Measurements from ENCODE around the gene RBM45. TPM values are rescaled to one million over a fixed set of nuclear protein-coding genes. Genes with fewer than 3 reads are reported as not detected.

RBM45 gene
- total RNA-seq, 1 donor from 2014 or later = 12.0 TPM

DNA sequence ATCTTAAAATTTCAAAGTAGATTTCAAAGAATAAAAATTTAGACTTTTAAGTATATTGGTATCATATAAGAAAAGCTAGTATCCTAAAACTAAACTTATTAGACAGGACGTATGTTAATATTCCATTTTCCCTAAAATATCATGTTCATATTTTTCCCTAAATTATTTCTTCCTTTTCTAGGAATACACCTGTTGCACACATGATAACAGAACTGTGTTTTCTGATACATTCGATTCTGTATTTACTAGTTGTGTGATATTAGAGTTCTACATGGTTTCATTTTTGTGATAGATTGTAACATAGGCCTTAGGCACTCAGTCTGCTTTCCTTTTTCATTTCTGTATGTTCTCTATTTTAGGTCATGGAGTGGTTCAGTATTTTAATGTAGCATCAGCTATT, 10.9 kb downstream of the RBM45 start:
- H3K9ac ChIP-seq (ENCODE audit: low read length) = no peak overlapping the region
- Mint-ChIP-seq H3K4me1 (ENCODE audit: low read depth, unreplicated experiment) (no peaks in the 10 kb centered on the region), H3K27me3 (ENCODE audit: low read depth, unreplicated experiment) (no peaks in the 10 kb centered on the region), H3K36me3 (ENCODE audit: low read depth, unreplicated experiment) (peaks cover 5% of the 10 kb centered on the region), H3K9me3 (ENCODE audit: unreplicated experiment) (no peaks in the 10 kb centered on the region), H3K27ac (ENCODE audit: unreplicated experiment) (no peak overlapping the region), H3K4me3 (ENCODE audit: unreplicated experiment) (no peak overlapping the region)
- no peak overlapping the region for H3K4me3 ChIP-seq (ENCODE audit: insufficient read depth, low read depth, low read length)
- no peaks in the 10 kb centered on the region for H4K20me1 ChIP-seq (ENCODE audit: insufficient read depth, low read length)
- no peaks in the 10 kb centered on the region for H3K9me3 ChIP-seq (ENCODE audit: insufficient read depth, low read depth, low read length)
- no peak overlapping the region for H2AFZ ChIP-seq (ENCODE audit: low read depth, low read length)
- no peak overlapping the region for H3K27ac ChIP-seq (ENCODE audit: low read depth, low read length)
- DNase-seq (ENCODE audit: low read depth) (no peak), FAIRE-seq (peak; percentile 47)
- no peak overlapping the region for H3K4me2 ChIP-seq (ENCODE audit: low read length)
- no peak for TF ChIP-seq EZH2 (IDR thresholded peaks at IDR 0.05; ENCODE audit: insufficient read depth, low read length)
- TF ChIP-seq, protein P1, sequence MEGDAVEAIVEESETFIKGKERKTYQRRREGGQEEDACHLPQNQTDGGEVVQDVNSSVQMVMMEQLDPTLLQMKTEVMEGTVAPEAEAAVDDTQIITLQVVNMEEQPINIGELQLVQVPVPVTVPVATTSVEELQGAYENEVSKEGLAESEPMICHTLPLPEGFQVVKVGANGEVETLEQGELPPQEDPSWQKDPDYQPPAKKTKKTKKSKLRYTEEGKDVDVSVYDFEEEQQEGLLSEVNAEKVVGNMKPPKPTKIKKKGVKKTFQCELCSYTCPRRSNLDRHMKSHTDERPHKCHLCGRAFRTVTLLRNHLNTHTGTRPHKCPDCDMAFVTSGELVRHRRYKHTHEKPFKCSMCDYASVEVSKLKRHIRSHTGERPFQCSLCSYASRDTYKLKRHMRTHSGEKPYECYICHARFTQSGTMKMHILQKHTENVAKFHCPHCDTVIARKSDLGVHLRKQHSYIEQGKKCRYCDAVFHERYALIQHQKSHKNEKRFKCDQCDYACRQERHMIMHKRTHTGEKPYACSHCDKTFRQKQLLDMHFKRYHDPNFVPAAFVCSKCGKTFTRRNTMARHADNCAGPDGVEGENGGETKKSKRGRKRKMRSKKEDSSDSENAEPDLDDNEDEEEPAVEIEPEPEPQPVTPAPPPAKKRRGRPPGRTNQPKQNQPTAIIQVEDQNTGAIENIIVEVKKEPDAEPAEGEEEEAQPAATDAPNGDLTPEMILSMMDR (IDR thresholded peaks at IDR 0.05; ENCODE audit: insufficient read depth, low read depth, low read length) = no peak
- H3K27me3 ChIP-seq (ENCODE audit: insufficient read depth, low read length) = no peaks in the 10 kb centered on the region
- H3K36me3 ChIP-seq (ENCODE audit: insufficient read depth, low read length) = peaks cover 11% of the 10 kb centered on the region
- H3K4me1 ChIP-seq (ENCODE audit: insufficient read depth, low read length) = no peaks in the 10 kb centered on the region
- H3K79me2 ChIP-seq (ENCODE audit: insufficient read depth, low read length) = no peaks in the 10 kb centered on the region

DNA sequence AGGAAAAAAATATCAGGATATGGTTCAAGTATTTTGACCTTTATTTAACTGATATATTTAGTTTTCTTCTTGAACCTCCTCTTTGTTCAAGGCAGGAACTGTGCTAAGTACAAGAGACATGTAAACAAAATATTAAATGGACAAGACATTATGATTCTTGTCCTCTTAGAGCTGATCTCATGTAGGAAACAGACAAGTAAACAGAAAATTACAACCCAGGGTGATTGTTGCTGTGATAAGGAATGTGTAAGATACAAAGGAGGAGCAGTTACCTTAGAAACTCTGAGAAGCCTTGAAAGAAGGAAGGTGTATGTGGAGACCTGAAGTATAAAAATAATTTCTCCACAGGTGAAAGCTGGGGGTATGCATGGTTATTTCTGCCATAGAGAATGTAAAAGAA, 12.9 kb downstream of the RBM45 start:
- Histone ChIP-seq H3K27me3 (ENCODE audit: insufficient read depth, low read length) (no peaks in the 10 kb centered on the region), H3K9me3 (ENCODE audit: insufficient read depth, low read depth, low read length) (no peaks in the 10 kb centered on the region), H3K4me3 (ENCODE audit: insufficient read depth, low read depth, low read length) (no peak overlapping the region), H4K20me1 (ENCODE audit: insufficient read depth, low read length) (no peaks in the 10 kb centered on the region), H3K9ac (ENCODE audit: low read length) (no peak overlapping the region), H3K4me2 (ENCODE audit: low read length) (no peak overlapping the region), H3K4me1 (ENCODE audit: insufficient read depth, low read length) (no peaks in the 10 kb centered on the region), H2AFZ (ENCODE audit: low read depth, low read length) (no peak overlapping the region), H3K27ac (ENCODE audit: low read depth, low read length) (no peak overlapping the region), H3K36me3 (ENCODE audit: insufficient read depth, low read length) (peaks cover 11% of the 10 kb centered on the region), H3K79me2 (ENCODE audit: insufficient read depth, low read length) (no peaks in the 10 kb centered on the region)
- Mint-ChIP-seq H3K4me1 (ENCODE audit: low read depth, unreplicated experiment) (peaks cover 9% of the 10 kb centered on the region), H3K9me3 (ENCODE audit: unreplicated experiment) (no peaks in the 10 kb centered on the region), H3K27me3 (ENCODE audit: low read depth, unreplicated experiment) (no peaks in the 10 kb centered on the region), H3K27ac (ENCODE audit: unreplicated experiment) (no peak overlapping the region), H3K36me3 (ENCODE audit: low read depth, unreplicated experiment) (peaks cover 5% of the 10 kb centered on the region), H3K4me3 (ENCODE audit: unreplicated experiment) (no peak overlapping the region)
- FAIRE-seq (no peak), DNase-seq (ENCODE audit: low read depth) (no peak)
- TF ChIP-seq, protein P1 (IDR thresholded peaks at IDR 0.05; ENCODE audit: insufficient read depth, low read depth, low read length) = no peak

DNA sequence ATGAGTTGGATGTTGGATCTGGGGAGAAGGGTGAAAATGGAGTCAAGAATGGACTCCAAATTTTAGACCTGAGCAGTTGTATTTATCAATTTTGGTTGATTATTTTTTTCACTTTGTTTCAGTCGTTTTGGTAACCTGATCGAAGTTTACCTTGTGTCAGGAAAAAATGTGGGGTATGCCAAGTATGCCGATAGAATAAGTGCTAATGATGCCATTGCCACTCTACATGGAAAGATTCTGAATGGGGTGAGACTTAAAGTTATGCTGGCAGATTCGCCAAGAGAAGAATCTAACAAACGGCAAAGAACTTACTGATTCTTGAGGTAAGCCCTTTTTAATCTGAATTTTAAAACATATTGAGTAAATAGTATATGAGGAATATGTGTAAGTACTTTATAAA, 13.6 kb downstream of the RBM45 start:
- Mint-ChIP-seq H3K9me3 (ENCODE audit: unreplicated experiment) (no peaks in the 10 kb centered on the region), H3K27ac (ENCODE audit: unreplicated experiment) (no peak overlapping the region), H3K4me1 (ENCODE audit: low read depth, unreplicated experiment) (peaks cover 9% of the 10 kb centered on the region), H3K4me3 (ENCODE audit: unreplicated experiment) (no peak overlapping the region), H3K36me3 (ENCODE audit: low read depth, unreplicated experiment) (peaks cover 5% of the 10 kb centered on the region), H3K27me3 (ENCODE audit: low read depth, unreplicated experiment) (no peaks in the 10 kb centered on the region)
- DNase-seq (ENCODE audit: low read depth) = no peak
- no peaks in the 10 kb centered on the region for H4K20me1 ChIP-seq (ENCODE audit: insufficient read depth, low read length)
- H2AFZ ChIP-seq (ENCODE audit: low read depth, low read length) = no peak overlapping the region
- H3K4me3 ChIP-seq (ENCODE audit: insufficient read depth, low read depth, low read length) = no peak overlapping the region
- no peaks in the 10 kb centered on the region for H3K4me1 ChIP-seq (ENCODE audit: insufficient read depth, low read length)
- H3K4me2 ChIP-seq (ENCODE audit: low read length) = no peak overlapping the region
- no peaks in the 10 kb centered on the region for H3K79me2 ChIP-seq (ENCODE audit: insufficient read depth, low read length)
- H3K36me3 ChIP-seq (ENCODE audit: insufficient read depth, low read length) = peaks cover 11% of the 10 kb centered on the region
- TF ChIP-seq EZH2 (IDR thresholded peaks at IDR 0.05; ENCODE audit: insufficient read depth, low read length) = no peak
- TF ChIP-seq, protein P1 (IDR thresholded peaks at IDR 0.05; ENCODE audit: insufficient read depth, low read depth, low read length) = no peak
- no peak for FAIRE-seq
- H3K27me3 ChIP-seq (ENCODE audit: insufficient read depth, low read length) = no peaks in the 10 kb centered on the region
- no peaks in the 10 kb centered on the region for H3K9me3 ChIP-seq (ENCODE audit: insufficient read depth, low read depth, low read length)
- H3K27ac ChIP-seq (ENCODE audit: low read depth, low read length) = no peak overlapping the region
- no peak overlapping the region for H3K9ac ChIP-seq (ENCODE audit: low read length)
